HG02571 (cell line): ENCODE measurements around the gene TMCO1.
"Not testable (repeated sequence)": the region's sequence is repeated elsewhere in the genome, so short reads cannot be mapped to it uniquely, and the experiment has no call there.

Source experiments
- ATAC-seq: cut with Tn5 transposase; IDR thresholded peaks from one replicate; pipeline ENCODE4 v1.9.1; 2021; ENCODE audit warnings: mild to moderate bottlenecking, moderate library complexity; ENCODE audit not compliant: unreplicated experiment

The TMCO1 gene

DNA sequence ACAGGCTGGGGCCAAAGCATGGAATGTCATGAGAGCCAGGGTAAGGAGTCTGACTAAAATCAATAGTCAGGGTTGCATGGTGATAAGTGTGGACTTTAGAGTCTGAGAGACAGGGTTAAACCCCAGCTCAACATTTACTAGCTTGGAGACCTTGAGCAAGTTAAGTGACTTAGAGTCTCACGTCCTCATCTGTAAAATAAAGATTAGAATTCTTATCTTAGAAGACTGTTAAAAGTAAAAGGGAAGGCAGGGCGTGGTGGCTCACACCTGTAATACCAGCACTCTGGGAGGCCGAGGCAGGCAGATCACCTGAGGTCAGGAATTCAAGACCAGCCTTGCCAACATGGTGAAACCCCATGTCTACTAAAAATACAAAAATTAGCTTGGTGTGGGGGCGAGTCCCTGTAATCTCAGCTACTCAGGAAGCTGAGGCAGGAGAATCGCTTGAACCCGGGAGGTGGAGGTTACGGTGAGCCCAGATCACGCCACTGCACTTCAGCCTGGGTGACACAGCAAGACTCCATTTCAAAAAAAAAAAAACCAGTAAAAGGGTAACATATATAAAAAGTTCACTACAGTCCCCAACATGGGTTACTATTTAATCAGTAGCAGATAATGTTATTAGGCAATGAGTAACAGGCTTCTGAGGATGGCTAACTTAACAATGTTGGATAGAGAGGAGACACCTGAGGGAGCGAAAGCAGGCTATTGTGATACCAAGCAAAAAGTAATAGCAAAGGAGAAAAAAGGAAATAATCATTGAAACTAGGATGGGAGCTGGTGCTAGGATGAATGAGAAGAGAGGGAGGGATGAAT lies 20.8 kb downstream of the TMCO1 start:
- no peak for ATAC-seq

DNA sequence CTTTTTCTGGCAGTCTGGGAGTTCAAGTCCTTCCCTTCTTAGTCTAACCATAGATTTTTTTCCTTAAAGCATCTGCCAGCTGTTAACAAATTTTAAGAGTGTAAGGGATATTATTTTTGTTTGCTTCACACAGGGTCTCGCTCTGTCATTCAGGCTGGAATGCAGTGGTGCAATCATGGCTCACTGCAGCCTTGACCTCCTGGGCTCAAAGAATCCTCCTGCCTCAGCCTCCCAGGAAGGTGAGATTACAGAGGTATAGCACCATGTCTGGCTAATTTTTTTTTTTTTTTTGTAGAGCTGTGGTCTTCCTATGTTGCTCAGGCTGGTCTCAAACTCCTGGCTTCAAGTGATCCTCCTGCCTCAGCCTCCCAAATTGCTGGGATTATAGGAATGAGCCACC lies 23.8 kb downstream of the TMCO1 start:
- not testable (repeated sequence) for ATAC-seq

DNA sequence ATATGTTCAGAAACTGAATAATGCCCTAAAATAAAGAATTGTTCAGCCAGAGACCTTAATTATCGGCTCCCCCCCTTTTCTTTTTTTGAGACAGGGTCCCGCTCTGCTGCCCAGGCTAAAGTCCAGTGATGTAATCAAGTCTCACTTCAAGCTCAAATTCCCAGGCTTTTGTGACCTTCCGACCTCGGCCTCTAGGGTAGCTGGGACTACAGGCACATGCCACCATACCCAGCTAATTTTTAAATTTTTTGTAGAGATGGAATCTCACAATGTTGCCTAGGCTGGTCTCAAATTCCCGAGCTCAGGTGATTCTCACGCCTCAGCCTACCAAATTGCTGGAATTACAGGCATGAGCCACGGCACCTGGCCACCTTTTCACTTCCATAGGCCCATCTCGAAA lies 26.5 kb downstream of the TMCO1 start:
- no peak for ATAC-seq

DNA sequence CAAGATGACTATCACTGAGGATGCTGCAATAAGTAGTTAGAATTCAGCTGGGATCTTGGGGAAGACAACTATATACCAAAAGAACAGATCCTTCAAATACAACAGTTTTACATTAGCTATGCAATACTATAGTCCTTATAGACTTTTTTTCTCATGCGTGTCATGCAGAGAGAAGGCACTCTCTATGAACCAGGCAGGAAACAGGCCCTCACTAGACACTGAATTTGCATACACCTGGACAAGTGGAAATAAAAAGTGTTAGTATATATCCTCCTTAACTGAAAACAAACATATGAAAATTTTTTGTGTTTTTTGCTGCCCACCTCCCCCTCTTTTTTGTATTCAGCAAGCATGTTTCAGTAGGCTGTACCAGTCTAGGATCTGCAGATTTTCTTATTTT lies 29.9 kb downstream of the TMCO1 start:
- peak; percentile 92 for ATAC-seq

DNA sequence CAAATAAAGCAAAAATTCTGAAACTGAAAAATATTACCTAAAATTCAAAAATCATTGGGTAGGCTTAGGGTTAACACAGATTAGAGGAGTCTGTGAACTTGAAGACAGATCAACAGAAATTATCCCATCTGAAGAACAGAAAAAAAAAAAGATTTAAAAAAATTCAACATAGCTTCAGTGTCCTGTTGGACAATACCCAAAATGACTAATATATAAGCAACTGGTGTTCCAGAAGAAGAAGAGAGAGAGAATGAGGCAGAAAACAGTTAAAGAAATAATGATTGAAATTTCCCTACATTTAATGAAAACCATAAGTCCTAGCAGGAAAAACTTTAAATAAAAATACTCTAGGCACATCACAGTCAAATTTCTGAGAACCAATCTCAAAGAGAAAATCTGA lies 31.5 kb downstream of the TMCO1 start:
- no peak for ATAC-seq

DNA sequence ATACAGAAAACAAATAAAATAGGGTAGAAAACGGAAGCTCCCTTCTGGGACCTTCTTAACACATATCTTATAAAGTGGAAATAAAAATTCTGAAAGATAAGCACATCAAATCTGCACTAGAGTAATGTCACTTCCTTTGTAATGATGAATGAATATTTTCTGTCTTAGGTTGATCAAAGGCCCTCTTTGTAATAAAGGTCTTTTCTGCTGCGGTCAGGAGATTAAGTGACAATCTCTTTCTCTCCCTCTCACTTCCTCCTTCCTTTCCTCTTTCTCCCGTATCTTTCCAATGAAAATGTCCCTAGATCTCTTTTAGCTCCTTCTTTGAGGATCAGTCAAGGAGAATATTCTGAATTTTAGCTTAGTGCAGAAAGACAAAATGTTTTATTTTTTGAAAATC lies 33.8 kb downstream of the TMCO1 start:
- ATAC-seq: no peak

DNA sequence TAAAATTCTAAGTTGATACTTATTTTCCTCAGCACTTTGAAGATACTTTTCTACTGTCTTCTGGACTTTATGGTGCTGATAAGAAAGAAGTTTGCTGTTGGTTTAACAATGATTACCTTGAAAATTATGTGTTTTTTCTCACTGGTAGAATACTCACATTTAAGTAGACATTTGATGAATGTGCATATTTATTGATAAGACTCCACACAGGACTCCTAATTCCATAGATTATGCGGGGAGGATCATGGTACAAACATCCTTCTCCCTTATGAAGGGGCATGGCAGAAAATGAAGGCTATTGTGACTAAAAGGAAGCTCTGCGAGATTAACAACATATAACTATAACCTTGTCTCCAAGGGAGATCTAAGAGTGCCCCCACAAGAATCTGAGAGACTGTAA lies 41.8 kb downstream of the TMCO1 start:
- ATAC-seq: no peak

DNA sequence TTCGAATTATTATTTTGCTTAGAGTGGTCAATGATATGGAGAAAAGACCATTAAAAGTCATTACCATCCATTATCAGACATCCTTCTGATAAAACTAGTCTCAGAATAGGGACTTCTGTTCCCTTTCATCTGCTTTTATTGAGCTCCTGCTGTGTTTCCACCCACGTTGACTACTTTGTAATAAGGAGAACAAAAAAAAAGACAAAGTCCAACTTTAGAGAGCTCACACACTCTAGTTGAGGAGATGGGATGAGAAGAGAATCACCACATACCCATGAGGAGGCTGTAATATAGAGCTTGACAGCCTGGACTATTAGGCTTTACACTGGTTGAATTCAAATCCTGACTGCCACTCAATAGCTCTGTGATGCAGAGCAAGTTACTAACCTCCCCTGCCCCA lies 42.5 kb downstream of the TMCO1 start:
- no peak for ATAC-seq

DNA sequence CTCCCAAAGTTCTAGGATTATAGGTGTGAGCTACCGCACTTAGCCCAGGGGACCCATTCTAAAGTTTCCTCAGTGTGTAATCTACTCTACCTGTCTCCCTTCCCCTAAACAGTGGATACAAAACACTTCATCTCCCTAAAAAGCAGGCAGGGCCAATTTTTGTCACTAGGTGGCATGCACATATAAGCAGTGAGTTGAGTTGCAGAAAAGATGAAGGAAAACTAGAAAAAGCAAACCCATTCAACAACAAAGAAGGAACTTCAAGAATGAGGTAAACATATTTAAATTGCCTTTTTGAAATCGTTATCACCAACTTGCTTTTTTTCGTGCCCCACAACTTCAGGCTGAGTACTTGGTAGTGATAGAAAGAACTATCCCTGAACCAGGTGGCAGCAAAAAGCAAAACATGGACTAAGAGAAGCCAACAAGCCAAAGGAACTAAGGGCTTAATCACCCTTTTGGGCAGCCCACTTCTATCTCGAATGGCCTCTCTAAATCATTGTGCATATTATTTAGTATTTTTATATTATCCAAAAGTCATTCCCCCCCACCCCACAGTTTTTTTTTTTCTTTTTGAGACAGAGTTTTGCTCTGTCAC lies 50.7 kb downstream of the TMCO1 start:
- ATAC-seq: no peak

DNA sequence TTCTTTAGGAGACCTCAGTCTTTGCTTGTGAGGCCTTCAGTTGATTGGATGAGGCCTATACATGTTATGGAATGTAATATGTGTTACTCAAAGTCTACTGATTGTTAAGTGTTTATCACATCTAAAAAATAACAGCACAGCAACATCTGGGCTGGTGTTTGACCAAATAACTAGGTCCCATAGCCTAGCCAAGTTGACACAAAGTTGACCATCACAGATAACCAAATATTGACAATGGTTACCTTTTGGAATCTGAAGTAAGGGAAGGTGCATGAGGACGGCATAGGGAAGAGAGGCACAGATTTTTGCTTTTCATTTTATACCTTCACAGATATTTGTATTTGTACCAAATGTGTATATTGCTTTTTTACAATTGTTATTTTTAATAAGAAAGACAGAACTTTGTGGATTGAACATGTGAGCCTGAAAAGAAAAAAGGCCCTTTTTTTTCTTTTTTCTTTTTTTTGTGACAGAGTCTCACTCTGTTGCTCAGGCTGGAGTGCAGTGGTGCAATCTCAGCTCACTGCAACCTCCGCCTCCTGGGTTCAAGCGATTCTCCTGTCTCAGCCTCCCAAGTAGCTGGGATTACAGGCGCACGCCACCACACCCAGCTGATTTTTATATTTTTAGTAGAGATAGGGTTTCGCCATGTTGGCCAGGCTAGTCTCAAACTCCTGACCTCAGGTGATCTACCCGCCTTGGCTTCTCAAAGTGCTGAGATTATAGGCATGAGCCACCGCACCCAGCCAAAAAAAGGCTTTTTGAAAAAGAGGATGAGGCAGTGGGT lies 52.2 kb downstream of the TMCO1 start:
- ATAC-seq: not testable (repeated sequence)

DNA sequence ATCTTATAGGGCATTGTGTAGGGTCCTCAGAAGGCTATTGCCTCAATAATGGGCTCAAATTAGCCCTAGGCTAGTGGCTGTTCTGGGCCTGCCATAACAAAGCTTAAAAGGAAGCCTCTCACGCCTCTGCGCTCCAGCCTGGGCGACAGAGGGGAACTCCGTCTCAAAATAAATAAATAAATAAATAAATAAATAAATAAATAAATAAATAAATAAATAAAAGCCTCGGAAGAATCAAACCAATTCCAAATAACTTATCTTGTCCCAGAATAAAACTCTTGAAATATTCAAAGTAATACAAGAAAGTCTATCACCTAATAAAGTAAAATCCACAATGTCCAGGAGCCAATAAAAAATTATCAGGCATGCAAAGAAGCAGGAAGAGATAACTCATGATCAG lies 55.9 kb downstream of the TMCO1 start:
- no peak for ATAC-seq

DNA sequence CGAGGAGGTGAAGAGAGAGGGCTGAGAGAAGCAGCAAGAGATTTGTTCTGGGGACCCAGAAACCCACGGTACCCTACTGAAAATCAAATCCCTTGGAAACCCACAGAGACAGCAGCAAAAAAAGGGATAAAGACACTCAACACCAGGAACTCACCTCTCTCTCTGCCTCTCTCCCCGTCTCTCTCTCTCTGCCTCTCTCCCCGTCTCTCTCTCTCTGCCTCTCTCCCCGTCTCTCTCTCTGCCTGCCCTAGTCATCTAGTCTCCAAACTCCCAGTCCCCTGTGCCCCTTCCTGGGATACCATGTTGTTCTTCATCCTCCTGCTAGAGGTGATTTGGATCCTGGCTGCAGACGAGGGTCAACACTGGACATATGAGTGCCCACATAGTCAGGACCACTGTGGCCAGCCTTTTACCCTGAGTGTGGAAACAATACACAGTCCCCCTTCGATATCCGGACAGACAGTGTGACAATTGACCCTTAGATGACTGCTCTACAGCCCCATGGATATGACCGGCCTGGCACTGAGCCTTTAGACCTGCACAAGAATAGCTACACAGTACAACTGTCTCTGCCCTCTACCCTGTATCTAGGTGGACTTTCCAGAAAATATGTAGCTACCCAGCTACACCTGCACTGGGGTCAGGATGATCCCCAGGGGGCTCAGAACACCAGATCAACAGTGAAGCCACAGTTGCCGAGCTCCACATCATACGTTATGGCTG lies 60.5 kb downstream of the TMCO1 start:
- ATAC-seq: no peak

DNA sequence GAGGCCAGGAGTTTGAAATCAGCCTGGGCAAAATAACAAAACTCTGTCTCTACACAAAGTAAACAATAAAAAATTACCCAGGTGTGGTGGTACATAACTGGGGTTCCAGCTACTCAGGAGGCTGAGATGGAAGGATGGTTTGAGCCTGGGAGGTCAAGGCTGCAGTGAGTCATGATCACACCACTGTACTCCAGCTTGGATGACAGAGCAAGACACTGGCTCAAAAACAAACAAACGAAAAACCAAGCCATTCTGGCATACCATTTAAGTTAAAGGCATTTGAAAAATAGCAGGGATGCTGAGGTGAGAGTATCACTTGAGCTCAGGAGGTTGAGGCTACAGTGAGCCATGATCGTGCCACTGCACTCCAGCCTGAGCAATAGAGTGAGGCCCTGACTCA lies 65.0 kb downstream of the TMCO1 start:
- no peak for ATAC-seq

DNA sequence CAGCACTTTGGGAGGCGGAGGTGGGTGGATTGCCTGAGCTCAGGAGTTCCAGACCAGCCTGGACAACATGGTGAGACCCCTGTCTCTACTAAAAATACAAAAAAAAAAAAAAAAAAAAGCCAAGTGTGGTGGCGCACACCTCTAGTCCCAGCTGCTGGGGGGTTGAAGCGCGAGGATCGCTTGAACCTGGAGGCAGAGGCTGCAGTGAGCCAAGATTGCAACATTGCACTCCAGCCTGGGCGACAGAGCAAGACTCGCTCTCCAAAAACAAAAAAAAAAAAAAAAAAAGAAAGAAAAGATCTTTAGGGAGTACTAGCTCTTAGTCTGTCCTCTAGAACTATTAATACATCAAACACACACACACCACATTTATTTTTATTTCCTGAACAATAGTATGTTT lies 66.7 kb downstream of the TMCO1 start:
- not testable (repeated sequence) for ATAC-seq

DNA sequence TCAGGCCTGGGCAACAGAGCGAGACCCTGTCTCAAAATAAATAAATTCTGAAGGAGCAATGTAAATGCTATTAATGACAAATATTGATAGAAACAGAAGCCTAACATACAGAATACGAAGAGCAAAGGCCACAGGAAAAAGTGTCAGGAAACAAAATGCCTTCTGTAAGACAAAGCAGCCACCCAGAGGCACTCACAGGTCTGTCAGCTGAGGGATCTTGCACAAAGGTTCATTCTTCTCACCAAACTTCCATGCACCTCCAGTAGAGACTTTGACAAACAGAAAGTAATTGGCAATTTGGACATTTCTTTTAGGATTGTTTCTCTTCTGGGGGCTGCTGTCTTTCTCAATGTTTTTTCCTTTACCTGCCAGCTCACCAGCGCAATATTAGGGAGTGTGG lies 69.1 kb downstream of the TMCO1 start:
- ATAC-seq: no peak

DNA sequence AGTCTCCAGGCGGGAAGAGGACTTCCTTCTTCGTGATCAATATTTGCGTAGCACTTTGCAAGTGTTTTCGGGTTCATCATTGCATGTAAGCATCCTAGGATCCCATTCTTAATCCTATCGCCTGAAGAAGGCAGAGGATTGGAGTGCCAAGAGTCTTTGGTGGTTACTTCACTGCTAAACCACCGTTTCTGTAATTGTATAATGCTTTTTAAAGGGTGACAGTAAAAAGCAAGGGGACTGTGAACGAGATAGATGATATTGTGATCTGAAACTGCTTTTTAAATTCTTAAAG lies 70.0 kb downstream of the TMCO1 start:
- ATAC-seq: no peak

DNA sequence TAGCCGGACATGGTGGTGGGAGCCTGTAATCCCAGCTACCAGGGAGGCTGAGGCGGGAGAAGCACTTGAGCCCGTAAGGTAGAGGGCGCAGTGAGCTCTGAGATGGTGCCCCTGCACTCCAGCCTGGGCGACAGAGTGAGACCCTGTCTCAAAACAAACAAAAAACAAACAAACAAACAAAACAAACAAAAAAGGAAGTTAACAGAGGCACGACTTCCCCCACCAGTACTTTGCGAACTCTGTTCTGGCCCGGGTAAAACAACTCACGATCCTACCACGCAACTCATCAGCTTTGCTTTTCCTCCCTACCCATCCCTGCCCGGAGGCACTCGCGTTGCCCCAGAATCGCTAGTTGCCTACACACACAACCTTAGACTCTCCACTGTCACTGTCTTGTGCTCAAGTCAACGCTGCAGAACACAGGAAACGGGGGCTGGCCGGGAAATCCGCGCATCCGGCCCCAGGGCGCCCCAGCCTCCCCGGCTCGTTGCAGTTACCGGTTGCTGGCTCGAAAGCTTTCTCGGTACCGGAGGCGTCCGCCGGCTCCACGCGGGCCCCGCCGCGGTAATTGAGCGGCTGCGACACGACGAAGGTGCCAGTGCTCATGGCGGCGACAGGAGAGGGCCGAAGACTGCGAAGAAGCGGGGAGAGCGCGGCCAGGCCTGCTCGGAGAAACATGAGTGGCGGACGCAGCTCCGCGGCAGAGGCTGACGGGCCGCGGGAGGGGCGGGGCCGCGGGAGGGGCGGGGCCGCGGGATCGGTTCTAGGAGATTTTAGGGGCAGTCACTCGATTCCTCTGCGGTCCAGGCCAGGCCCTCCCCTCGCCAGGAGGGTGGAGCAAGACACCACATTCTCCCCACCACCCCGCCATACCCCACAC lies 70.5 kb downstream of the TMCO1 start, which contains the start of gene ALDH9A1:
Gene ALDH9A1, minus strand, starts transcription at position 682 of the 880 bp plus-strand sequence. Its CDS starts 4 bp downstream, at position 678.
- ATAC-seq: peak; percentile 91

DNA sequence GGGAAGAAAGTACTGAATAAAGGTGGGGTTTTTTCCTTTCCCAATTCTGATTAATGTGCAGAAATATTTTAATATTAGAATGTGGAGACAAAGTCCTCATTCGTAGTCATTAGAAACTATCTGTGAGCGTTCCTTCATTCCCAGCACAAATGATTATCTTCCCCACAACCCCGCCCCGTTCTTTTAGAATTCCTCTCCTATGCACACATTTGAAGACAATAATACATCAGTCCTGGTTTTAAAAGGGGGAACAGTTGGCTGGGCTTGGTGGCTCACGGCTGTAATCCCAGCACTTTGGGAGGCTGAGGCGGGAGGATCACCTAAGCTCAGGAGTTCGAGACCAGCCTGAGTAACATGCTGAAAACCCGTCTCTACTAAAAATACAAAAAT lies 71.2 kb downstream of the TMCO1 start:
- ATAC-seq: no peak

DNA sequence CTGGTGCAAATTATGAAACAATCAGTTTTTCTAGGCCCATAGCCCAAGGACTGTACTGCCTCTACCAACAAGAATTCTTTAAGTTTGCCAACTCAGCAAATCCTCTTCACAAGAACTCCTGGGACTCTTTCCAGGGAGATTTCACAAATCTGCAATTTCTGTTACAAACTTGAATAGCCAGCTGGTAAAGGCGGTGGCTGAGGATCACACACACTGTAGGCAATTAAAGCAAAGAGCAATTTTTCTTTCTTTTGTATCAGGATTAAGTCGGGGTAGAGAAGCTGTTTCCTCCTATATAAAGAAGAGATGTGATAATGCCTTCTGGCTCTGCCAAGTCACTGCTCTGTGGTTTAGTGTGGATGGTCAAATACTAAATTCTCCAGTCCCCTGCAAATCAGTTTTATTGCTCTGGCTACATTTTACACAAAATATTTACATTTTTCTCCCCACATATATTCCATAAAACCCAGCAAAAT lies 72.0 kb downstream of the TMCO1 start:
- no peak for ATAC-seq

DNA sequence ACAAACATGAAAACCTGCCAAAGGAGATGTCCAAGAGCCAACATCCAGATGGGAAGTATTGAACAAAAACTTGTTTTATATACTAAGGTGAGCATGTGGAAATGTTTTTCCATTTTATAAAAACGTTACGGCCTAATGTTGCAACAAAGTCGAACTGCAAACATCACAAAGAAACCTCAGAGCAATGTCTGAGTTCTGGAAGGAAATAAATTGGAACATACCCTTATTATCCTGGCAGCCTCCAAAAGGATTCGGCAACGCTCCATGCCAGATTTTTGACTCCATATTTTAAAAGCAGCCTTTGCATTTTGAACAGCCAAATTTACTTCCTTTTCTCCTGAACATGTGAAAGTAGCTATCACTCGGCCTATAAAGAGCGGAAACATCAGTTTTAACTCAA lies 73.6 kb downstream of the TMCO1 start:
- no peak for ATAC-seq
